Neural cell (in vitro differentiated cells): ENCODE results near the gene DOCK10.

Source experiments
- CTCF ChIP-seq: fragments of 450-650 bp; IDR thresholded peaks from 2 replicates; pipeline ENCODE4 v1.5.1; 2014; ENCODE audit warnings: antibody characterized with exemption, mild to moderate bottlenecking, moderate library complexity; ENCODE audit not compliant: poor library complexity, severe bottlenecking
- EZH2 ChIP-seq: fragments of 200-600, 300-800 bp; shearing (Covaris generic), sonication (generic); IDR thresholded peaks from 2 replicates; pipeline ENCODE4 v1.6.1; 2014; ENCODE audit warnings: antibody characterized with exemption, low read length, borderline replicate concordance, mild to moderate bottlenecking; ENCODE audit not compliant: insufficient read depth, poor library complexity, severe bottlenecking
- POLR2AphosphoS5 ChIP-seq: IDR thresholded peaks from 2 replicates; pipeline ENCODE4 v1.6.1; 2012
- RAD21 ChIP-seq: fragments of 450-650 bp; conservative IDR thresholded peaks from 2 replicates; pipeline ENCODE4 v1.6.1; 2014; ENCODE audit warnings: antibody characterized with exemption, mild to moderate bottlenecking, moderate library complexity
- TAF1 ChIP-seq: IDR thresholded peaks from 2 replicates; pipeline ENCODE4 v1.6.1; 2012; ENCODE audit warnings: low read depth
- TF ChIP-seq, protein P1 (sequence below): IDR thresholded peaks from 2 replicates; pipeline ENCODE4 v1.6.1; 2012; ENCODE audit warnings: borderline replicate concordance

GRCh38 chr2:225042800-225043167 lies 516 bp upstream of the DOCK10 start:
- TF ChIP-seq CTCF (no peak), TAF1 (no peak), RAD21 (no peak), POLR2AphosphoS5 (no peak), EZH2 (no peak)
- TF ChIP-seq, protein P1, sequence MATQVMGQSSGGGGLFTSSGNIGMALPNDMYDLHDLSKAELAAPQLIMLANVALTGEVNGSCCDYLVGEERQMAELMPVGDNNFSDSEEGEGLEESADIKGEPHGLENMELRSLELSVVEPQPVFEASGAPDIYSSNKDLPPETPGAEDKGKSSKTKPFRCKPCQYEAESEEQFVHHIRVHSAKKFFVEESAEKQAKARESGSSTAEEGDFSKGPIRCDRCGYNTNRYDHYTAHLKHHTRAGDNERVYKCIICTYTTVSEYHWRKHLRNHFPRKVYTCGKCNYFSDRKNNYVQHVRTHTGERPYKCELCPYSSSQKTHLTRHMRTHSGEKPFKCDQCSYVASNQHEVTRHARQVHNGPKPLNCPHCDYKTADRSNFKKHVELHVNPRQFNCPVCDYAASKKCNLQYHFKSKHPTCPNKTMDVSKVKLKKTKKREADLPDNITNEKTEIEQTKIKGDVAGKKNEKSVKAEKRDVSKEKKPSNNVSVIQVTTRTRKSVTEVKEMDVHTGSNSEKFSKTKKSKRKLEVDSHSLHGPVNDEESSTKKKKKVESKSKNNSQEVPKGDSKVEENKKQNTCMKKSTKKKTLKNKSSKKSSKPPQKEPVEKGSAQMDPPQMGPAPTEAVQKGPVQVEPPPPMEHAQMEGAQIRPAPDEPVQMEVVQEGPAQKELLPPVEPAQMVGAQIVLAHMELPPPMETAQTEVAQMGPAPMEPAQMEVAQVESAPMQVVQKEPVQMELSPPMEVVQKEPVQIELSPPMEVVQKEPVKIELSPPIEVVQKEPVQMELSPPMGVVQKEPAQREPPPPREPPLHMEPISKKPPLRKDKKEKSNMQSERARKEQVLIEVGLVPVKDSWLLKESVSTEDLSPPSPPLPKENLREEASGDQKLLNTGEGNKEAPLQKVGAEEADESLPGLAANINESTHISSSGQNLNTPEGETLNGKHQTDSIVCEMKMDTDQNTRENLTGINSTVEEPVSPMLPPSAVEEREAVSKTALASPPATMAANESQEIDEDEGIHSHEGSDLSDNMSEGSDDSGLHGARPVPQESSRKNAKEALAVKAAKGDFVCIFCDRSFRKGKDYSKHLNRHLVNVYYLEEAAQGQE, result no peak
